NB4 (cell line): ENCODE data around the gene ADRM1.

ENCODE experiments used
- MYC ChIP-seq: IDR thresholded peaks from 2 replicates; pipeline ENCODE4 v1.6.1; 2011; ENCODE audit warnings: low read depth, low read length
- POLR2A ChIP-seq: IDR thresholded peaks from 2 replicates; pipeline ENCODE4 v1.6.1; 2011; ENCODE audit warnings: mild to moderate bottlenecking; ENCODE audit not compliant: insufficient read length; ENCODE audit errors: extremely low read depth
- TF ChIP-seq, protein P1 (sequence below): IDR thresholded peaks from one replicate; pipeline ENCODE4 v1.5.1; 2012; ENCODE audit warnings: low read depth, low read length
- TF ChIP-seq, protein P2 (sequence below): IDR thresholded peaks from 2 replicates; pipeline ENCODE4 v1.6.1; 2011; ENCODE audit warnings: low read depth, low read length

DNA sequence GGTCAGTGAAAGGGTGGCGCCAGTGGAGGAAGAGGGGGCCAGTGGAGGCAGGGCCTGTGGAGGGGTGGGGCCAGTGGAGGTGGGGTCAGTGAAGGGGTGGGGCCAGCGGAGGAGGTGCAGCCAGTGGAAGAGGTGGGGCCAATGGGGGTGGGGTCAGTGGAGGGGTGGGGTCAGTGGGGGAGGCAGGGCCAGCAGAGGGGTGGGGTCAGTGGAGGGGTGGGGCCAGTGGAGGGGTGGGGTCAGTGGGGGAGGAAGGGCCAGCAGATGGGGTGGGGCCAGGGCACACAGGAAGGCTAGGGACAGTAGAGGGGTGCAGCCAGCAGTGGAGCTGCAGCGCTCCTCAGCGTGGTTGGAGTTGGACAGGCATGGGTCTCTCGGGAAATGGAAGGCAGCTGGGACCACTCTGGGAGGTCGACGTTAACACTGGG, 18.7 kb downstream of the ADRM1 start:
- TF ChIP-seq, protein P1, sequence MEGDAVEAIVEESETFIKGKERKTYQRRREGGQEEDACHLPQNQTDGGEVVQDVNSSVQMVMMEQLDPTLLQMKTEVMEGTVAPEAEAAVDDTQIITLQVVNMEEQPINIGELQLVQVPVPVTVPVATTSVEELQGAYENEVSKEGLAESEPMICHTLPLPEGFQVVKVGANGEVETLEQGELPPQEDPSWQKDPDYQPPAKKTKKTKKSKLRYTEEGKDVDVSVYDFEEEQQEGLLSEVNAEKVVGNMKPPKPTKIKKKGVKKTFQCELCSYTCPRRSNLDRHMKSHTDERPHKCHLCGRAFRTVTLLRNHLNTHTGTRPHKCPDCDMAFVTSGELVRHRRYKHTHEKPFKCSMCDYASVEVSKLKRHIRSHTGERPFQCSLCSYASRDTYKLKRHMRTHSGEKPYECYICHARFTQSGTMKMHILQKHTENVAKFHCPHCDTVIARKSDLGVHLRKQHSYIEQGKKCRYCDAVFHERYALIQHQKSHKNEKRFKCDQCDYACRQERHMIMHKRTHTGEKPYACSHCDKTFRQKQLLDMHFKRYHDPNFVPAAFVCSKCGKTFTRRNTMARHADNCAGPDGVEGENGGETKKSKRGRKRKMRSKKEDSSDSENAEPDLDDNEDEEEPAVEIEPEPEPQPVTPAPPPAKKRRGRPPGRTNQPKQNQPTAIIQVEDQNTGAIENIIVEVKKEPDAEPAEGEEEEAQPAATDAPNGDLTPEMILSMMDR = no peak
- TF ChIP-seq, protein P2, sequence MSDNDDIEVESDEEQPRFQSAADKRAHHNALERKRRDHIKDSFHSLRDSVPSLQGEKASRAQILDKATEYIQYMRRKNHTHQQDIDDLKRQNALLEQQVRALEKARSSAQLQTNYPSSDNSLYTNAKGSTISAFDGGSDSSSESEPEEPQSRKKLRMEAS = no peak
- TF ChIP-seq POLR2A (no peak), MYC (no peak)
